Measurements from ENCODE around the gene PAIP2.
"Not testable (repeated sequence)": the region's sequence is repeated elsewhere in the genome, so short reads cannot be mapped to it uniquely, and the experiment has no call there.

GRCh38 chr5:139355900-139356299 lies 14.2 kb downstream of the PAIP2 start:
- not testable (repeated sequence) for TF ChIP-seq POLR2A, CTCF, POLR2AphosphoS5 (IDR thresholded peaks at IDR 0.05)
